Suprapubic skin (tissue), 4 donors: ENCODE results near the gene BICC1. TPM values are rescaled to one million over a fixed set of nuclear protein-coding genes. Genes with fewer than 3 reads are reported as not detected.
A peak's percentile ranks its signal among the peaks of the same experiment; 100 is the strongest.

Experiments
- DNase-seq, 2 donors: peaks; one replicate each; pipeline ENCODE4 v3.0.0-alpha.2; 2019; ENCODE audit warnings: low spot score in 2 of 2
- H3K27ac ChIP-seq: fragments of 200-600 bp; sonication (generic); one replicate; pipeline ENCODE4 v1.5.1; 2019
- H3K27me3 ChIP-seq: fragments of 200-600 bp; sonication (generic); one replicate; pipeline ENCODE4 v1.5.1; 2019
- H3K36me3 ChIP-seq: fragments of 200-600 bp; sonication (generic); one replicate; pipeline ENCODE4 v1.5.1; 2019
- H3K4me1 ChIP-seq: fragments of 200-600 bp; sonication (generic); one replicate; pipeline ENCODE4 v1.5.1; 2019
- H3K4me3 ChIP-seq: fragments of 200-600 bp; sonication (generic); one replicate; pipeline ENCODE4 v1.5.1; 2019; ENCODE audit warnings: mild to moderate bottlenecking
- H3K9me3 ChIP-seq: fragments of 200-600 bp; sonication (generic); one replicate; pipeline ENCODE4 v1.5.1; 2019
- EP300 ChIP-seq: sonication (generic); formaldehyde crosslinking; IDR thresholded peaks from one replicate; pipeline ENCODE4 v1.6.1; 2017; ENCODE audit warnings: antibody characterized with exemption
- POLR2A ChIP-seq, 2 donors: fragments of 450-650 bp; IDR thresholded peaks; one replicate each; pipeline ENCODE4 v1.6.1; 2017; ENCODE audit warnings: antibody characterized with exemption in 2 of 2, mild to moderate bottlenecking in 2 of 2, moderate library complexity in 2 of 2
- POLR2AphosphoS5 ChIP-seq, 3 donors: sonication (generic); formaldehyde crosslinking; IDR thresholded peaks; one replicate each; pipeline ENCODE4 v1.6.1; 2017; ENCODE audit warnings: antibody characterized with exemption in 3 of 3
- WGBS: methylation state at CpG from one replicate; pipeline ENCODE4 v1.1.5; 2018; 5-methylcytosine and 5-hydroxymethylcytosine counted together
- total RNA-seq, 4 donors: library from RNA; depleted of rRNA; stranded (reverse); fragments of >200 nt; gene quantifications; one replicate each; pipeline ENCODE4 v1.1.0, GENCODE V29; 2016
- TF ChIP-seq, protein P1 (sequence below), 2 donors: fragments of 200-600 bp in 1 of 2; fragments of 450-650 bp in 1 of 2; sonication (generic) in 1 of 2; IDR thresholded peaks; one replicate each; pipeline ENCODE4 v1.5.1; 2016 to 2019; ENCODE audit warnings: antibody characterized with exemption in 2 of 2, mild to moderate bottlenecking in 1 of 2, moderate library complexity in 1 of 2

BICC1 gene
- total RNA-seq, 4 donors from 2014 or later, result 2.4 to 6.9 (median 3.5) TPM

DNA sequence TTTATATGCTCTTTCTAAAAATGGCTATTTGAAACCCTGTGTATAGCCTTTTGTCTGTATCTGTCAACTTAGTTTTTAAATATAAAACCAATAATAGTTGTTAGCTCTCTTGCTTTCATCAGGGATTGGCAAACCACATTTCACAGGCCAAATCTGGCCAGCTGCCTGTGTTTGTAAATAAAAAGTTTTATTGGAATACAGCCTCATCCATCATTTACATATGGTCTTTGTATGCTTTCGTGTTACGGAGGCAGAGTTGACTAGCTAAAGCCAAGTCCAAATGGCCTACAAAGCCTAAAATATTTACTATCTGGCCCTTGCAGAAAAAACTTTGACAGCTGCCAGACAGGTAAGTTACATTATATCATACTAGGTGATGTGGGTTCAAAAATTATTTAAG is 235.0 kb downstream of the BICC1 start:
- Histone ChIP-seq H3K4me3 (no peak overlapping the region), H3K4me1 (peaks cover 10% of the 10 kb centered on the region), H3K36me3 (no peaks in the 10 kb centered on the region), H3K9me3 (no peaks in the 10 kb centered on the region), H3K27ac (no peak overlapping the region), H3K27me3 (no peaks in the 10 kb centered on the region)
- WGBS, result 41% methylated on average over 2 of the region's 2 CpGs
- no peak for DNase-seq
- no peak for TF ChIP-seq POLR2A (IDR thresholded peaks at IDR 0.05)
- TF ChIP-seq EP300, result no peak
- TF ChIP-seq POLR2AphosphoS5 (IDR thresholded peaks at IDR 0.05), result no peak
- TF ChIP-seq, protein P1, sequence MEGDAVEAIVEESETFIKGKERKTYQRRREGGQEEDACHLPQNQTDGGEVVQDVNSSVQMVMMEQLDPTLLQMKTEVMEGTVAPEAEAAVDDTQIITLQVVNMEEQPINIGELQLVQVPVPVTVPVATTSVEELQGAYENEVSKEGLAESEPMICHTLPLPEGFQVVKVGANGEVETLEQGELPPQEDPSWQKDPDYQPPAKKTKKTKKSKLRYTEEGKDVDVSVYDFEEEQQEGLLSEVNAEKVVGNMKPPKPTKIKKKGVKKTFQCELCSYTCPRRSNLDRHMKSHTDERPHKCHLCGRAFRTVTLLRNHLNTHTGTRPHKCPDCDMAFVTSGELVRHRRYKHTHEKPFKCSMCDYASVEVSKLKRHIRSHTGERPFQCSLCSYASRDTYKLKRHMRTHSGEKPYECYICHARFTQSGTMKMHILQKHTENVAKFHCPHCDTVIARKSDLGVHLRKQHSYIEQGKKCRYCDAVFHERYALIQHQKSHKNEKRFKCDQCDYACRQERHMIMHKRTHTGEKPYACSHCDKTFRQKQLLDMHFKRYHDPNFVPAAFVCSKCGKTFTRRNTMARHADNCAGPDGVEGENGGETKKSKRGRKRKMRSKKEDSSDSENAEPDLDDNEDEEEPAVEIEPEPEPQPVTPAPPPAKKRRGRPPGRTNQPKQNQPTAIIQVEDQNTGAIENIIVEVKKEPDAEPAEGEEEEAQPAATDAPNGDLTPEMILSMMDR (IDR thresholded peaks at IDR 0.05), result no peak

GRCh38 chr10:58752665-58753064 is 240.0 kb downstream of the BICC1 start:
- TF ChIP-seq POLR2A (IDR thresholded peaks at IDR 0.05) (no peak), EP300 (no peak), POLR2AphosphoS5 (IDR thresholded peaks at IDR 0.05) (no peak)
- TF ChIP-seq, protein P1 (IDR thresholded peaks at IDR 0.05), result no peak
- Histone ChIP-seq H3K27ac (no peak overlapping the region), H3K9me3 (no peaks in the 10 kb centered on the region), H3K4me1 (peaks cover 31% of the 10 kb centered on the region), H3K36me3 (no peaks in the 10 kb centered on the region), H3K27me3 (no peaks in the 10 kb centered on the region), H3K4me3 (no peak overlapping the region)
- DNase-seq, result no peak
- WGBS, result 93% methylated on average over 3 of the region's 3 CpGs

GRCh38 chr10:58753425-58753824 is 240.8 kb downstream of the BICC1 start:
- TF ChIP-seq POLR2A (IDR thresholded peaks at IDR 0.05) (no peak), POLR2AphosphoS5 (IDR thresholded peaks at IDR 0.05) (no peak), EP300 (no peak)
- TF ChIP-seq, protein P1 (IDR thresholded peaks at IDR 0.05), result no peak
- peaks cover 32% of the 10 kb centered on the region for H3K4me1 ChIP-seq
- WGBS, result 91% methylated on average over 2 of the region's 2 CpGs
- DNase-seq, result no peak
- H3K9me3 ChIP-seq, result no peaks in the 10 kb centered on the region
- no peak overlapping the region for H3K4me3 ChIP-seq
- no peak overlapping the region for H3K27ac ChIP-seq
- no peaks in the 10 kb centered on the region for H3K27me3 ChIP-seq
- no peaks in the 10 kb centered on the region for H3K36me3 ChIP-seq

GRCh38 chr10:58754469-58755339 is 242.0 kb downstream of the BICC1 start:
- peak overlapping the region; percentile 34 for H3K27ac ChIP-seq
- WGBS, result 53% methylated on average over 4 of the region's 4 CpGs

GRCh38 chr10:58755340-58755610 is 242.6 kb downstream of the BICC1 start:
- no peak for DNase-seq
- Histone ChIP-seq H3K4me1 (peaks cover 32% of the 10 kb centered on the region), H3K27me3 (no peaks in the 10 kb centered on the region), H3K27ac (peak overlapping the region; percentile 34), H3K4me3 (no peak overlapping the region), H3K9me3 (no peaks in the 10 kb centered on the region), H3K36me3 (no peaks in the 10 kb centered on the region)
- TF ChIP-seq, protein P1 (IDR thresholded peaks at IDR 0.05), result no peak
- no peak for TF ChIP-seq POLR2AphosphoS5 (IDR thresholded peaks at IDR 0.05)
- 63% methylated on average over 1 of the region's 1 CpG for WGBS

More at GRCh38 chr10:58754469-58755339, 242.0 kb downstream of the BICC1 start:
- no peak for DNase-seq
- H3K4me1 ChIP-seq, result peaks cover 32% of the 10 kb centered on the region
- H3K27me3 ChIP-seq, result no peaks in the 10 kb centered on the region
- no peaks in the 10 kb centered on the region for H3K36me3 ChIP-seq
- H3K9me3 ChIP-seq, result no peaks in the 10 kb centered on the region
- H3K4me3 ChIP-seq, result no peak overlapping the region
- TF ChIP-seq, protein P1 (IDR thresholded peaks at IDR 0.05), result no peak
- no peak for TF ChIP-seq POLR2AphosphoS5 (IDR thresholded peaks at IDR 0.05)
- TF ChIP-seq POLR2A (IDR thresholded peaks at IDR 0.05), result no peak
- TF ChIP-seq EP300, result no peak
